Omental fat pad (tissue), 4 donors: ENCODE measurements around the gene SSBP3. TPM values are rescaled to one million over a fixed set of nuclear protein-coding genes. Genes with fewer than 3 reads are reported as not detected.
"Not testable (repeated sequence)": the region's sequence is repeated elsewhere in the genome, so short reads cannot be mapped to it uniquely, and the experiment has no call there.

Source experiments
- ATAC-seq: fragments of 150-250 bp; one replicate; pipeline ENCODE4 v1.9.1; 2016; ENCODE audit warnings: mild to moderate bottlenecking, moderate library complexity; ENCODE audit not compliant: low FRiP score
- DNase-seq: peaks from one replicate; pipeline ENCODE4 v3.0.0-alpha.2; 2019; ENCODE audit warnings: low spot score
- CTCF ChIP-seq, 3 donors: fragments of 450-650 bp; IDR thresholded peaks; one replicate each; pipeline ENCODE4 v1.5.1; 2016 to 2017; ENCODE audit warnings: antibody characterized with exemption in 3 of 3, mild to moderate bottlenecking in 3 of 3, moderate library complexity in 2 of 3
- total RNA-seq, 4 donors: library from RNA; depleted of rRNA; stranded (reverse); fragments of >200 nt; gene quantifications; one replicate each; pipeline ENCODE4 v1.1.0, GENCODE V29; 2016

Gene SSBP3
- total RNA-seq, 4 donors from 2014 or later = 21.0 to 32.6 (median 22.9) TPM

DNA sequence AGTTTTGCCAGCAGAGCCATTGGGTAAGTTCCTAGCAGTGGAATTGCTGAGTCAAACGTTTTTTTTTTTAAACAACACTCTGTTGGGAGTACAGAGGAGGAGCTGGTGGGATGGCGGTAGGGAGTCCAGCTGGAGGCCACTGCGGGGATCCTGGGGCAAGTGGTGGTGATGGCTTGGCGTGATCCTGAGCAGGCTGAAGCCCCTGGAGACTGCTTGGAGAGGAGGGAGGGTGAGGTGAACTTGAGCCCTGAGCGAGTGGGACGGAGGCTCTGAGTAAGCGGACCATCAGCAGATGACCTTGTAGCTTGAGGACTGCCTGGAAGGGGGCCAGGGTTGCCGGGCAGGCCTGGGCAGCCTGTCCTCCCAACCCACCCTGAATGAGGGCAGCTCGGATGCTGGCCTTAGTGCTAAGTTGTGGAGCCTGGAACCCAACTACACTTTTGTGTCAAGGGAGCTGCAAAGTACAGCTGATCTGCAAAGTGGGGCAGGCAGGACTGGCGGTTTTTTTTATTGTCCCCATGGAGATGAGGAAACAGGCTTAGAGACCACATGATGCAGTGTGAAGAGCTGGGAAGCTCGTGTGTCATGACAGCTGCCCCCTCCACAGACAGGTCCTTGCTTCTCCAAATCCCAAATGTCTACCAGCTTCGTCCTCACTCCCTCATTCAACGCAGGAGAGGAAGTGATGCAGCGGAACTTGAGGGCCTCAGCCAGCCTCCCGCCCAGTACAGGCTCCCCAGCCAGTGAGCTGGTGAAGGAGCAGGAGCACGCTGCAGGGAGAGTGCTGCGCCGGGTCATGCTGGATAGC is 186.0 kb downstream of the SSBP3 start:
- ATAC-seq (peak; percentile 35), DNase-seq (no peak)
- TF ChIP-seq CTCF (IDR thresholded peaks at IDR 0.05) = no peak

GRCh38 chr1:54219688-54220003 is 186.5 kb downstream of the SSBP3 start:
- ATAC-seq (peak; percentile 6), DNase-seq (no peak)
- no peak for TF ChIP-seq CTCF (IDR thresholded peaks at IDR 0.05)

DNA sequence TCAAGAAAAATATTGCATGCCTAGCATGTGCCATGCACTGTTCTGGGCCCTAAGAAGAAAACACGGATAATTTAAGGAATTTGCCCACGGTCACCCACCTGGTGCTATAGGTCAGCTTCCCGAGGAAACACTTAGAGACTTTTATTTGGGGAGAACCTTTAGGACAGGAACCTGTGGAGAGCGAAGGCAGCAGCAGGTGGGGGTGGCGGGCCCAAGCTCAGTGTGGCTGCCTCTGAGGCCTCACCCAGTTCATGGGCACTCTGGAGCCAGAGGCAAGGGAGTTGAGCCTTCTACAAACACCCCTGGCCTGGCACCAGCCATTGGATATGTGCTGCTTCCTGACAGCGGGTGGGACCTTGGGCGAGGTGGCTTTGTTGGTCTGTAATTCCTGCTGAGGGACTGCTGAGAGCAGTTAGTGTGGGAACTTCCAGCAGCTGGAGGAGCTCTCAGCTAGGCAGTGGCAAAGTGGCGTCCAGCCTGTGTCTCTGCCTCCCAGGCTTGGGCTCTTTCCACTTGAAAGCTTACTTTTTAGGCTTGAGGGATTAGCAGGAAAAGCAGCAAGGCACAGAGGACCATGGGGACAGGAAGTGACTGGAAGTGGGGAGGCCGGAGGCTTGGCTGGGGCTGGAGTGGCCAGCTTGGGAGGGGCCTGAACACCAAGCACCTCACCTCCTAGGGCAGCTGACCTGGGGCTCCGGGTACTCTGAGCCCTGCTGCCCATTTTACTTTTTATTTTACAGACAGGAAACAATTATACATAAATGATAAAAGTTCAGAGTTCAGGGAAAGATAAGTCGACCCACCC is 187.1 kb downstream of the SSBP3 start:
- DNase-seq (no peak), ATAC-seq (no peak)
- no peak for TF ChIP-seq CTCF (IDR thresholded peaks at IDR 0.05)

DNA sequence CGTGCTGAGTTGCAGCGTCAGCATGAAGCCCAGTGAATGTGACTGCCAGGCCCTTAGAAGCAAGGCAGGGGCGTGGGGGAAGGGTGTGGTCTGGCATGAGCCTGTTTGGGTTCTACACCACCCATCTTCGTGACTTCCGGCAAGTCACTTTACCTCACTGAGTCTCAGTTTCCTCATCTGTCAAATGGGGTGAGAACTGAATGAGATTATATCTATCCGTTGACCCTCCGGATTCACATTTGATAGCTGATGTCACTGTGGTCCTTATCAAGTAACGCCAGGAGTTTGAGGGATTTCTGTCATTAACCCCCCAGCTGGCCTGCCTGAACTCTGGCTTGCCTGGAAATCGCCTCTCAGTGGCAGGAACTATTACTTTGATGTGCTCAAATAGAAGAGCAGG is 190.7 kb downstream of the SSBP3 start:
- TF ChIP-seq CTCF (IDR thresholded peaks at IDR 0.05) = no peak
- ATAC-seq (no peak), DNase-seq (no peak)

DNA sequence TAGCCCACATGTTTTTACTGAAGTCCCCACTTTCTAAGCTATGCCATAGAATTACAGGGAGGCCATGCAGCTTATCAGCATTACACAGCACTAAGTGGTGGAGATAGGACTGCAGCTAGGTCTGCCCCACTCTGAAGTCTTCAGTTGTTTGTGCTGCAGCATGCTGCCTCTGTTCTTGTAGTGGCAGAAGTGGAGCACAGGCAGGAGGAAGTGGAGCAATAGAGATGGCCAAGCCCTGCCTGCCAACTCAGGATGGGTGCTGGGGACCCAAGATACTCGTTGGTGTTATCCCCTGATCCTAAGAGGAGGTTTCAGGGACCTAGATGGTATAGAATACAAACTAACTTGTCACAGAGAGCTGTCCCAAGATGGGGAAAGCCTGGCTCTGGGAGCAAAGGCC is 193.3 kb downstream of the SSBP3 start:
- TF ChIP-seq CTCF (IDR thresholded peaks at IDR 0.05) = no peak
- DNase-seq (no peak), ATAC-seq (no peak)

DNA sequence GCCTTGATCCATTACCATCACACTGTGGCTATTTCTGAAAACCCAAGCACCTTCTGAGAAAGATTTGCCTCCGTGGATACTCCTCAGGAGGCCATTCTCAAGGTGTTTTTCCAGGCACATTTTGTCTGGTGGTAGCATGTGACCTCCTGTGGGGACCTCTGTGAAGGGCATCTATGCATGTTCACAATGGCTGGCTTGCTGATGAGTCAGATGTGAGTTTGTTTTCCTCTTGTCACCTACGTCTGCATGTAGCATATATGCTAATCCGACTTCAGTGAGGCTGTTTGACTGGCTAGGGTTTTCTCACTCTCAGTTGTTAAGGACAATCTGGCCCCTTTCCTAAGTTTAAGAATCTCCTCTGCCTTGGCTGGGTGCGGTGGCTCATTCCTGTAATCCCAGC is 198.3 kb downstream of the SSBP3 start:
- ATAC-seq, DNase-seq: not testable (repeated sequence)

- TF ChIP-seq CTCF (IDR thresholded peaks at IDR 0.05) = no peak
- DNase-seq (no peak), ATAC-seq (no peak)
Observed at GRCh38 chr1:54207287-54207686, 198.9 kb downstream of the SSBP3 start.
